ENCODE data around the gene RUNDC1.

DNA sequence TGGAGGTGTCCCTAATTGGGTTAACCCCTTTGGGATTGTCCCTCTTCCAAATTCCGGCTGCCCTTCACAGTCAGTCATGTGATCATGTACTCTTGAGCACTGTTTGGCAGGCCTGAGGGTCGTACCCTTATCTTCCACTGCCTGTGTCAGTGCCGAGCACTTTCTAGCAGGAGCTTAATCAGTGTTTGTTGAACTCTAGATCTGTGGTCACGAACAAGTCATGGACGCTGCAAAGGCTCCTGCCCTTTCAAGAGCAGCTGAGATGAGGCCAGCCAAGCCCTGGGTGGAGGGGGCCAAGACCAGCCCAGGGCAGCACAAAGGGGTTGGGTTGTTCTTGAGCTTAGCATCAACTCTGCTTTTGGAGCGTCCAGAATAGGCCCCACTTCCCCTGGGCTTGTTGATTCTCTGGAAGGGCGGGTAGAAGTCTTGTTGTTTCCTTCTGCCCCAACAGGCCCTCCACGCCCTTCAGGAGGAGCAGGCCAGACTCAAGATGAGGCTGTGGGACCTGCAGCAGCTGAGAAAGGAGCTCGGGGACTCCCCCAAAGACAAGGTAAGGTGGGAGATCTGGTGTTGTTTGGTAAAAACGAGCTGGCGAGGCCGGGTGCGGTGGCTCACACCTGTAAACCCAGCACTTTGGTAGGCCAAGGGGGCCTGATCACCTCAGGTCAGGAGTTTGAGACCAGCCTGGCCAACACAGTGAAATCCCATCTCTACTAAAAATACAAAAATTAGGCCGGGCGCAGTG is 31.5 kb downstream of the RUNDC1 start:
- TF ChIP-seq POLR2A (IDR thresholded peaks at IDR 0.05) (no peak), CTCF (IDR thresholded peaks at IDR 0.05) (no peak), POLR2AphosphoS5 (IDR thresholded peaks at IDR 0.05) (no peak)
